ENCODE data around the gene CD7. TPM values are rescaled to one million over a fixed set of nuclear protein-coding genes. Genes with fewer than 3 reads are reported as not detected.

CD7 gene
- total and polyA plus RNA-seq, 2 donors (not counting 3 experiments of a cell fraction or from before 2014, with no cell fraction given), result not detected

GRCh38 chr17:82277851-82278250, 39.6 kb downstream of the CD7 start:
- Histone ChIP-seq H3K4me3 (replicated peaks in 1 of 3; ENCODE audit: insufficient read depth in 1 of 3, low read depth in 1 of 3, low read length in 3 of 3) (no peak overlapping the region), H3K9ac (replicated peaks; ENCODE audit: extremely low read depth, insufficient read depth, low read length) (no peak overlapping the region), H3K4me1 (ENCODE audit: control insufficient read depth, extremely low read depth, insufficient read depth, low read length) (peaks cover 12% of the 10 kb centered on the region), H3K9me3 (replicated peaks; ENCODE audit: control insufficient read depth, insufficient read depth, low read length) (no peaks in the 10 kb centered on the region), H3K27ac (ENCODE audit: insufficient read depth, low read depth, low read length) (no peak overlapping the region), H3K27me3 (ENCODE audit: control insufficient read depth in 2 of 2, insufficient read depth in 2 of 2, low read length in 2 of 2) (no peaks in the 10 kb centered on the region), H2AFZ (ENCODE audit: low read depth, low read length) (no peak overlapping the region), H3K4me2 (ENCODE audit: insufficient read depth, low read length) (no peak overlapping the region), H3K36me3 (ENCODE audit: control insufficient read depth in 2 of 2, extremely low read depth in 1 of 2, insufficient read depth in 2 of 2, low read length in 2 of 2) (no peaks in the 10 kb centered on the region), H4K20me1 (replicated peaks; ENCODE audit: control insufficient read depth, extremely low read depth, insufficient read depth, low read length) (no peaks in the 10 kb centered on the region), H3K9me1 (replicated peaks; ENCODE audit: control insufficient read depth, extremely low read depth, insufficient read depth, low read length) (no peaks in the 10 kb centered on the region), H3K79me2 (ENCODE audit: control insufficient read depth, insufficient read depth, low read length) (peaks cover 4% of the 10 kb centered on the region)
- CTCF ChIA-PET, result no interaction called here
- dilution Hi-C loops (cut with MboI; ENCODE audit: extremely low pct_ligation_motif_present, low sequenced_read_pairs), result no loop called here
- intact Hi-C loops (cut with micrococcal nuclease), result no loop called here
- no peak for DNase-seq (ENCODE audit: low read depth, low spot score)
- FAIRE-seq, result no peak
- POLR2A ChIA-PET, result no interaction called here
- no TSS peak for BruUV-seq (replicated peaks)
- no peak for TF ChIP-seq EZH2 (IDR thresholded peaks at IDR 0.05; ENCODE audit: borderline replicate concordance, low read depth, low read length, severe bottlenecking)
- no peak for TF ChIP-seq GATA2 (IDR thresholded peaks at IDR 0.05; ENCODE audit: insufficient read depth, insufficient read length, low read depth, low read length)
- no peak for TF ChIP-seq FOS (IDR thresholded peaks at IDR 0.05; ENCODE audit: borderline replicate concordance, insufficient read depth, low read length)
- no peak for TF ChIP-seq POLR2A (IDR thresholded peaks at IDR 0.05; ENCODE audit: low read depth, low read length)
- no peak for TF ChIP-seq POLR2AphosphoS5 (IDR thresholded peaks at IDR 0.05; ENCODE audit: insufficient read depth, low read depth, low read length)
- no peak for TF ChIP-seq CTCF (IDR thresholded peaks at IDR 0.05; ENCODE audit: extremely low read depth in 1 of 2, insufficient read depth in 1 of 2, low read depth in 1 of 2, low read length in 2 of 2)
- TF ChIP-seq MYC (IDR thresholded peaks at IDR 0.05; ENCODE audit: low read depth, low read length), result no peak
- no peak for TF ChIP-seq JUN (IDR thresholded peaks at IDR 0.05; ENCODE audit: borderline replicate concordance, insufficient read depth, insufficient read length, low read depth)
- TF ChIP-seq MAX (IDR thresholded peaks at IDR 0.05; ENCODE audit: insufficient read depth, insufficient read length), result no peak

Measured in endothelial cell of umbilical vein (primary cell).